Measurements from ENCODE around the gene SLC49A4. TPM values are rescaled to one million over a fixed set of nuclear protein-coding genes. Genes with fewer than 3 reads are reported as not detected.

The SLC49A4 gene
- polyA plus RNA-seq, 2 of the 4 experiments (the other 2 are of a cell fraction): 11.1 to 16.2 TPM

- ChIA-PET POLR2A (interaction anchor here (1.2 kb wide), 1 partner anchor 9 kb away, joined by 10 read pairs; the partner anchor contains the start of gene HSPBAP1), CTCF (interaction anchor here (0.9 to 1.0 kb wide), 3 partner anchors 9 to 13 kb away, joined by 3 read pairs; partner anchors contain the start of gene HSPBAP1)
- Histone ChIP-seq H3K9me3 (no peaks in the 10 kb centered on the region), H3K4me3 (no peak overlapping the region), H3K4me2 (no peak overlapping the region), H3K27ac (peak overlapping the region in 1 of 2 experiments; percentile 17; a peak in 1 of 6 replicates), H3K4me1 (peaks cover 21% of the 10 kb centered on the region)
- TF ChIP-seq JUN (IDR thresholded peaks at IDR 0.05): no peak
- no peak for TF ChIP-seq REST (IDR thresholded peaks at IDR 0.05)
- no peak for TF ChIP-seq HOXA7 (CRISPR knock-in tag; IDR thresholded peaks at IDR 0.05)
- no peak for TF ChIP-seq HMGXB4 (CRISPR knock-in tag; IDR thresholded peaks at IDR 0.05; ENCODE audit: borderline replicate concordance)
- no peak for TF ChIP-seq E2F6 (IDR thresholded peaks at IDR 0.05; ENCODE audit: borderline replicate concordance, low read depth)
- TF ChIP-seq RARB (CRISPR knock-in tag; IDR thresholded peaks at IDR 0.05): no peak
- TF ChIP-seq HOXB13 (CRISPR knock-in tag; IDR thresholded peaks at IDR 0.05; ENCODE audit: low read depth): no peak
- TF ChIP-seq CTCF (IDR thresholded peaks at IDR 0.05): no peak
- TF ChIP-seq HEYL (CRISPR knock-in tag; IDR thresholded peaks at IDR 0.05): no peak
- TF ChIP-seq RFX5 (IDR thresholded peaks at IDR 0.05): no peak
- TF ChIP-seq ZC3H11A (IDR thresholded peaks at IDR 0.05): no peak
- TF ChIP-seq POLR2AphosphoS2 (conservative IDR thresholded peaks at IDR 0.05; ENCODE audit: low read length): no peak
- FAIRE-seq: no peak
- no peak for DNase-seq (ENCODE audit: low read depth in 1 of 2, low spot score in 1 of 2)
- 88% methylated on average over 1 of the region's 1 CpG for WGBS (ENCODE audit: missing lambda C conversion rate)
- peak; percentile 58 to 81 for ATAC-seq
Observed at GRCh38 chr3:122784436-122784835, 10.4 kb upstream of the SLC49A4 start.

- DNase-seq (ENCODE audit: low read depth in 1 of 2, low spot score in 1 of 2): no peak
- H3K4me2 ChIP-seq: no peak overlapping the region
Observed at GRCh38 chr3:122785231-122785630, 9.6 kb upstream of the SLC49A4 start.

More at GRCh38 chr3:122785231-122785630, 9.6 kb upstream of the SLC49A4 start:
- ChIA-PET CTCF (interaction anchor here (1.0 kb wide), 2 partner anchors 9 to 14 kb away, joined by 3 read pairs; partner anchors contain the start of gene HSPBAP1), POLR2A (interaction anchor here (1.2 kb wide), 1 partner anchor 8 kb away, joined by 10 read pairs; the partner anchor contains the start of gene HSPBAP1)
- ATAC-seq (no peak), FAIRE-seq (no peak)
- Histone ChIP-seq H3K4me3 (no peak overlapping the region), H3K27ac (peak overlapping the region in 1 of 2 experiments; percentile 17; a peak in 2 of 6 replicates), H3K4me1 (peaks cover 21% of the 10 kb centered on the region), H3K9me3 (no peaks in the 10 kb centered on the region)
- TF ChIP-seq E2F6 (IDR thresholded peaks at IDR 0.05; ENCODE audit: borderline replicate concordance, low read depth) (no peak), POLR2A (IDR thresholded peaks at IDR 0.05; ENCODE audit: low read length) (no peak), HES2 (IDR thresholded peaks at IDR 0.05) (no peak), HMGXB4 (CRISPR knock-in tag; IDR thresholded peaks at IDR 0.05; ENCODE audit: borderline replicate concordance) (no peak), EP300 (IDR thresholded peaks at IDR 0.05) (no peak), RARB (CRISPR knock-in tag; IDR thresholded peaks at IDR 0.05) (no peak), RCOR1 (IDR thresholded peaks at IDR 0.05; ENCODE audit: low read depth, low read length) (no peak), ZFP36 (IDR thresholded peaks at IDR 0.05; ENCODE audit: borderline replicate concordance, partially characterized antibody) (no peak)
- WGBS (ENCODE audit: missing lambda C conversion rate): 71% methylated on average over 1 of the region's 1 CpG

All from A549 (cell line).